ENCODE data around the gene CD276. TPM values are rescaled to one million over a fixed set of nuclear protein-coding genes. Genes with fewer than 3 reads are reported as not detected.

CD276 gene
- total RNA-seq, 1 experiment from 2014 or later: 133 TPM

DNA sequence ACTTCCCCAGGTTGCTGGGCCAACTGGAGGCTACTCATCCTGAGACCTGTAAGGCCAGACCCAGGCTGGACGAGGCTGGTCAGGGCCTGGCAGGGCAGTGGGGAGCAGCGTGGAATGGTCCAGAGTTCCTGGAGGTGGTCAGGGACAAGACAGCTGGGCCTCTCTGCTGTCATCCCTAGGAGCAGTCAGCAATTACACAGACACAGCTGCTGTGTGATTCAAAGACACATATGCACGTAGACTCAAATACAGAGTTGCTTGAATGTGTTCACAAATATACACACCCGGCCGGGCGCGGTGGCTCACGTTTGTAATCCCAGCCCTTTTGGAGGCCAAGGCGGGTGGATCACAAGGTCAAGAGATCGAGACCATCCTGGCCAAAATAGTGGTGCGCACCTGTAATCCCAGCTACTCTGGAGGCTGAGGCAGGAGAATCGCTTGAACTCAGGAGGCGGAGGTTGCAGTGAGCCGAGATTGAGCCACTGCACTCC, 1.5 kb upstream of the CD276 start:
- no peak overlapping the region for H2AFZ ChIP-seq (ENCODE audit: low read length)
- H3K27me3 Mint-ChIP-seq (ENCODE audit: low read depth): no peaks in the 10 kb centered on the region; the same call in 1 of the 2 replicates
- no peak overlapping the region for H2BK15ac ChIP-seq (ENCODE audit: low read depth, low read length)
- no peak overlapping the region for H3T11ph ChIP-seq (ENCODE audit: low read length)
- H4K8ac ChIP-seq (replicated peaks; ENCODE audit: insufficient read length, low read depth, low read length): no peak overlapping the region
- peaks cover 11% of the 10 kb centered on the region for H3K23me2 ChIP-seq (ENCODE audit: insufficient read length, low read depth, low read length, poor library complexity, severe bottlenecking)
- no peak overlapping the region for H2BK20ac ChIP-seq (ENCODE audit: low read depth, low read length, poor library complexity, severe bottlenecking)
- H4K91ac ChIP-seq (ENCODE audit: insufficient read length, low read depth, low read length): no peak overlapping the region
- H4K5ac ChIP-seq (ENCODE audit: insufficient read length, low read depth, low read length): no peak overlapping the region
- peaks cover 18% of the 10 kb centered on the region; the same call in 1 of the 2 replicates for H3K79me2 ChIP-seq (ENCODE audit: insufficient read depth, low read length)
- H2AK5ac ChIP-seq (ENCODE audit: insufficient read length, low read length): no peak overlapping the region
- no peak overlapping the region for H3K9ac ChIP-seq (ENCODE audit: extremely low read depth, insufficient read length, low read length)
- TF ChIP-seq CTCF (conservative IDR thresholded peaks at IDR 0.05): no peak
- no peak overlapping the region for H3K4ac ChIP-seq (ENCODE audit: low read depth, low read length)
- H3K4me3 Mint-ChIP-seq: no peak overlapping the region; a peak in 1 of 5 replicates
- no peak overlapping the region for H3K4me2 ChIP-seq (ENCODE audit: insufficient read depth, insufficient read length, low read length)
- no peak overlapping the region for H3K14ac ChIP-seq (ENCODE audit: insufficient read depth, low read length)
- DNase-seq: no peak
- no peaks in the 10 kb centered on the region for H3K9me3 Mint-ChIP-seq
- no peaks in the 10 kb centered on the region for H3K9me3 ChIP-seq (ENCODE audit: control insufficient read depth, low read depth, low read length)
- no peak overlapping the region for H3K18ac ChIP-seq (ENCODE audit: insufficient read length, low read depth, low read length)
- H3K36me3 Mint-ChIP-seq (ENCODE audit: insufficient read depth in 1 of 3, low read depth in 3 of 3): no peaks in the 10 kb centered on the region; a peak in 3 of 7 replicates
- no peak overlapping the region for H2BK5ac ChIP-seq (ENCODE audit: insufficient read length, low read length)
- no peaks in the 10 kb centered on the region for H3K27me3 ChIP-seq (ENCODE audit: insufficient read depth, low read length)
- no peak overlapping the region for H3K27ac Mint-ChIP-seq
- no peak overlapping the region for H2BK120ac ChIP-seq (ENCODE audit: low read depth, low read length, poor library complexity, severe bottlenecking)
- no peaks in the 10 kb centered on the region for H3K4me1 ChIP-seq (ENCODE audit: insufficient read depth, low read length)
- no CpG with 5 or more reads among the region's 14 CpGs for WGBS (ENCODE audit: extremely low coverage, insufficient read length, low lambda C conversion rate)
- no peak overlapping the region for H3K56ac ChIP-seq (ENCODE audit: insufficient read length, low read depth, low read length)
- no peak overlapping the region for H2BK12ac ChIP-seq (ENCODE audit: insufficient read length, low read depth, low read length)
- H4K20me1 ChIP-seq (ENCODE audit: control insufficient read depth, insufficient read depth, insufficient read length): no peaks in the 10 kb centered on the region
- H3K4me1 Mint-ChIP-seq: peaks cover 30 to 36% of the 10 kb centered on the region in 2 experiments
- no peak overlapping the region for H3K23ac ChIP-seq (ENCODE audit: insufficient read length, low read depth, low read length)
- peaks cover 3% of the 10 kb centered on the region for H3K79me1 ChIP-seq (ENCODE audit: insufficient read depth, low read depth, low read length, poor library complexity, severe bottlenecking)
- no peak overlapping the region for H3K27ac ChIP-seq (ENCODE audit: insufficient read length, low read depth, low read length)
